ENCODE data around the gene LRRC2. TPM values are rescaled to one million over a fixed set of nuclear protein-coding genes. Genes with fewer than 3 reads are reported as not detected.
A peak's percentile ranks its signal among the peaks of the same experiment; 100 is the strongest.

LRRC2 gene
- total and polyA plus RNA-seq, 2 of the 13 experiments (the other 11 are each of a cell fraction or from before 2014, with no cell fraction given), result 0.27 to 0.58 TPM

DNA sequence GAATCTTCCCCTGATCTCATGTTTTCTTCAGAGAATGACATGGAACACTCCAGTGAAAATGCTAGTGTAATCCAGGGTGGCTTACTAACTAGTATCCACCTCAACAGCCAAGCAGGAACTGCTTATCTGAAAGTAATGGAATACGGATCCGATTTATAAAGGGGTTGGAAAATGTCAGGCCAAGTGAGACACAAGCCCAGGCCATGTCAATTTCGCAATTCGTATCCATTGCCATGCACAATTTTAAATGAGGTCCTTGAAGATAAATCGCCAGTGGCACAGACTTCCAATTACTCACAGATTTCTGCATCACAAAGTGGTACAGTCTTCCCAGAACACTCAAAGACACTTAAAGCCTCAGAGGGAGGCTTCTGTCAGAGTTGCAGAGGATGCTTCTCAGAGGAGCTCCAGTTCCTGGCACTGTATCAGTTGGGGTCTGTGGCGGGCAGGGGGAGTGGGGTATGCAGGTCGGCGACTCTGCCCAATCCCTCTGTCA, 29.8 kb upstream of the LRRC2 start:
- intact Hi-C loops (cut with micrococcal nuclease; ENCODE audit: unreplicated experiment), result no loop called here
- no peak overlapping the region for H2AFZ ChIP-seq (ENCODE audit: low read length)
- no peaks in the 10 kb centered on the region; a peak in 1 of 5 replicates for H3K27me3 ChIP-seq (ENCODE audit: control insufficient read depth in 1 of 2, insufficient read depth in 2 of 2, low read length in 2 of 2)
- H3K4me2 ChIP-seq (ENCODE audit: low read depth, low read length), result no peak overlapping the region
- ChIA-PET POLR2A (interaction anchor here (1.3 kb wide), 1 partner anchor 10 kb away, joined by 4 read pairs; no protein-coding TSS in a partner anchor), CTCF (ENCODE audit: low intra/inter-chr PET ratio, low total read pairs) (no interaction called here)
- DNase-seq (ENCODE audit: low spot score), result no peak
- no TSS peak for BruUV-seq (replicated peaks)
- no peak overlapping the region for H3K27ac ChIP-seq (ENCODE audit: extremely low read length, insufficient read depth, low read length)
- in situ Hi-C loops (cut with HindIII; ENCODE audit: extremely low pct_ligation_motif_present, low pct_unique_long_range_greater_than_20kb), result no loop called here
- H3K9ac ChIP-seq (ENCODE audit: insufficient read depth, low read depth, low read length), result no peak overlapping the region
- no peak for FAIRE-seq
- no peak for ATAC-seq
- no peaks in the 10 kb centered on the region for H3K9me3 ChIP-seq (ENCODE audit: low read length)
- no peaks in the 10 kb centered on the region for H3K4me1 ChIP-seq (ENCODE audit: insufficient read depth, low read length)
- H4K20me1 ChIP-seq (ENCODE audit: insufficient read depth, low read length), result no peaks in the 10 kb centered on the region
- 62% methylated on average over 6 of the region's 8 CpGs for WGBS (ENCODE audit: low lambda C conversion rate)
- H3K79me2 ChIP-seq (ENCODE audit: insufficient read depth, low read length), result no peaks in the 10 kb centered on the region
- TF ChIP-seq CEBPB (IDR thresholded peaks at IDR 0.05; ENCODE audit: borderline replicate concordance, low read depth, low read length) (peak; percentile 50; the same call in 1 of the 2 replicates), ZNF17 (CRISPR knock-in tag; IDR thresholded peaks at IDR 0.05) (no peak)
- no peaks in the 10 kb centered on the region for H3K36me3 ChIP-seq (replicated peaks in 1 of 2; ENCODE audit: control insufficient read depth in 1 of 2, insufficient read depth in 2 of 2, low read length in 2 of 2)
- H3K4me3 ChIP-seq (replicated peaks in 1 of 3; ENCODE audit: insufficient read depth in 1 of 3, low read depth in 2 of 3, low read length in 3 of 3), result no peak overlapping the region

DNA sequence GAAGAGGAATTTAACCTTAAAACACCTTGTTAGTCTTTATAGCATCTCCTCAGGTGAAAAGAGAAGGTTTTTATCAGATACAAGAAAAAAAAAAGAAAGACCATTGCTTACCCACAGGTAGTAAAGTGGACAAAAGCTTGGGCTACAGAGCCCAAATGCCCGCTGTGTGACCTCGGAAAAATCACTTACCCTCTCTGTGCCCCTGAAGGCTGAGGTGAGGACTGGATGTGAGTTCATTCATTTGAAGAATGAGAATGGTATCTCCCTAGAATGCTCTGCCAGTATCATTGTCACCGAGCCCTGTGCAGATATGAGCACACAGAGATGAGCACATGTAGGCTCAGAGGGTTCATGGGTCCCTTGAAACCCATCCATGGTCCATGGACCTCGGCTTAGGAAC, 28.6 kb upstream of the LRRC2 start:
- Histone ChIP-seq H3K79me2 (ENCODE audit: insufficient read depth, low read length) (no peaks in the 10 kb centered on the region), H3K36me3 (replicated peaks in 1 of 2; ENCODE audit: control insufficient read depth in 1 of 2, insufficient read depth in 2 of 2, low read length in 2 of 2) (no peaks in the 10 kb centered on the region), H2AFZ (ENCODE audit: low read length) (no peak overlapping the region), H3K9ac (ENCODE audit: insufficient read depth, low read depth, low read length) (no peak overlapping the region), H4K20me1 (ENCODE audit: insufficient read depth, low read length) (no peaks in the 10 kb centered on the region), H3K27me3 (ENCODE audit: control insufficient read depth in 1 of 2, insufficient read depth in 2 of 2, low read length in 2 of 2) (no peaks in the 10 kb centered on the region; a peak in 1 of 5 replicates), H3K4me2 (ENCODE audit: low read depth, low read length) (no peak overlapping the region), H3K27ac (ENCODE audit: extremely low read length, insufficient read depth, low read length) (no peak overlapping the region), H3K4me1 (ENCODE audit: insufficient read depth, low read length) (no peaks in the 10 kb centered on the region), H3K4me3 (replicated peaks in 1 of 3; ENCODE audit: insufficient read depth in 1 of 3, low read depth in 2 of 3, low read length in 3 of 3) (no peak overlapping the region), H3K9me3 (ENCODE audit: low read length) (no peaks in the 10 kb centered on the region)
- WGBS (ENCODE audit: low lambda C conversion rate), result 65% methylated on average over 3 of the region's 4 CpGs
- ATAC-seq (no peak), DNase-seq (ENCODE audit: low spot score) (no peak), FAIRE-seq (no peak)
- intact Hi-C loops (cut with micrococcal nuclease; ENCODE audit: unreplicated experiment), result no loop called here
- ChIA-PET CTCF (ENCODE audit: low intra/inter-chr PET ratio, low total read pairs) (no interaction called here), POLR2A (interaction anchor here (1.3 kb wide), 1 partner anchor 9 kb away, joined by 4 read pairs; no protein-coding TSS in a partner anchor)
- TF ChIP-seq NCOA5 (CRISPR knock-in tag; IDR thresholded peaks at IDR 0.05) (no peak), ZNF768 (CRISPR knock-in tag; IDR thresholded peaks at IDR 0.05) (peak; percentile 71; the same call in 1 of the 2 replicates)
- in situ Hi-C loops (cut with HindIII; ENCODE audit: extremely low pct_ligation_motif_present, low pct_unique_long_range_greater_than_20kb), result no loop called here
- BruUV-seq (replicated peaks), result no TSS peak

Data from HepG2 (cell line).